Measurements from ENCODE around the gene TMEM101. TPM values are rescaled to one million over a fixed set of nuclear protein-coding genes. Genes with fewer than 3 reads are reported as not detected.
A peak's percentile ranks its signal among the peaks of the same experiment; 100 is the strongest.
"Not testable (repeated sequence)": the region's sequence is repeated elsewhere in the genome, so short reads cannot be mapped to it uniquely, and the experiment has no call there.

Gene TMEM101
- total RNA-seq, 1 donor from 2014 or later, result 20.7 TPM

DNA sequence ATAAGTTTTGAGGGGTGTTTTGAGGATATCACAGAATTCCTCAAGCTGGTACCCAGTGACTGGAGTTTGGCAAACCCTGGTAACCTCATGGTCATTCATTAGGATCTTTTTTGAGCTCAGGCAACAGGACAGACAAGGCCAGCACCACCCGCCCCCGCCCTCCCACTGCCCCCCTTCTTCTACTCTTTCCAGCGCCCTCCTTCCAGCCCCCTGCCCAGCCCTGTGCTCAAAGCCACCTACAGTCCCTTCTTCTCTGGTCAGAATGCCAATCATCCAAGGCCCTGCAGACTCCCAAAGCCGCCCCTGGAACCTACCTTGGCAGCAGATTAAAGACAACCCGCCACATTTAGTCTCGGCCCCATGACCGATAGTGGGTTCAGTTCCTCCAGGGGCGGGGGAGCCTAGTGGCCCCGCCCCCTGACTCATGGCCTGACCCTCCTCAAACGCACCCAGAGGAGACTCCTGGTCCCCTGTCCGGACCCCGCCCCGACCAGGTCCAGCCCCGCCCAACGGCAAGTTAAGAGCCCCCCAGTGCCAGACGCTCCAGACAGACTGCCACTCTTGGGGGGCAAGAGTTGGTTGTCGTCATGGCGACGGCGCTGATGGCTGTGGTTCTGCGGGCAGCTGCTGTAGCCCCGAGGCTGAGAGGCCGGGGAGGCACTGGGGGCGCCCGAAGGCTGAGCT, 10.5 kb downstream of the TMEM101 start, which contains the start of gene NAGS:
TSS of gene NAGS (plus strand) at position 546 of the 684 bp plus-strand sequence. CDS start at position 588, 42 bp downstream.
- intact Hi-C loops (cut with micrococcal nuclease), result no loop called here
- DNase-seq (no peak), ATAC-seq (no peak)

DNA sequence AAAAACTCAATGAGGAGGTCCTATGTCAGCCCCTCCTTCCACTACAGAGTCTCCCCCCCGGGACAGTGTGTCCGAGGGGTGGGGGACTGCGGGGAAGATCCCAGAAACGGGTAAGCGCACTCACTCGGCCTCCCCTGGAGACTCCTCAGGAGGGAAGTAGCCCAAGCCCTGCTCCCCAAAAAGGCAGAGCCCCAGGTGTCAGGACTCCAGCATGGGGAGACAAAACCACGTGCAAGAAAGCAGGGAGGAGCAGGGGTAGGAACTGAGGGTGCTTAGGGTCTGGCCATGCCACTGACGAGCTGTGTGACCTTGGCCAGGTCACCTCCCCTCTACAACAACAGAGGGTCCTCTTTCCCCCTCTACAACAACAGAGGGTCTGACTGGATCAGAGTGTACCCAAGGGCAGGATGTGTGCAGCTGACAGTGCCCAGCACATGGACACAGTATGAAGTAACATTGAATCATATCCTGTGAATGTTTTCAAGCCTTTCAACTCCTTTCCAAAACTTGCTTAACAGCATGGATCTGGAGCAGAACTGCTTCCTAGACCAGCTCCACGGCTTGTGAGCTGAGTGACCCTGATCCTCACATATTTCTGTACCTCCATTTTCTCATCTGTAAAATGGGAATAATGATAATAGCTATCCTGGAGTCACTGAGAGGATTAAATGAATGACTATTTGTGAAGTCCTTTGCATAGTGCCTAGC, 12.5 kb downstream of the TMEM101 start:
- DNase-seq (no peak), ATAC-seq (no peak)
- intact Hi-C loops (cut with micrococcal nuclease), result no loop called here

DNA sequence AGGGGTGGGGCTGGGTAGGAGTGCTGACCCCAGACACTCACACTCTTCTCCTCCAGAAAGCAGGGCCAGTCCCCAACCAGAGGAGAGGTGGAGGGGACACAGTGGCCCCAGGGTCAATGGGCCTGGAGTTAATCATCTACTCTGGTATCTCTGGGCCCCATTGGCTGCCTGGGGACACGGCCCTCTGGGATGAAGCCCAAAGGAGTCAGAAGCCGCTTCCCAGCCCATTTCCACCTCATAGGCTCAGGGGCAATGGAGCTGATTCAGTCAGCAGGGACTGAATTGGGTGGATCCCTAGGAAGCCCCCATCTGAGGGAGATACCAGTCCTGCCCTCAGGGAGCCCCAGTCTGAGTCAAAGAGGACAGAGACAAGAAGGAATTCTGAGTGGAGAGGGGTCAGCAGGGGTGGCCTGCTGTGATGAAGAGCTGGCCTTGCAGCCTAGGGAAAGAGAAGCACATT, 13.3 kb downstream of the TMEM101 start:
- intact Hi-C loops (cut with micrococcal nuclease), result no loop called here
- DNase-seq (no peak), ATAC-seq (no peak)

DNA sequence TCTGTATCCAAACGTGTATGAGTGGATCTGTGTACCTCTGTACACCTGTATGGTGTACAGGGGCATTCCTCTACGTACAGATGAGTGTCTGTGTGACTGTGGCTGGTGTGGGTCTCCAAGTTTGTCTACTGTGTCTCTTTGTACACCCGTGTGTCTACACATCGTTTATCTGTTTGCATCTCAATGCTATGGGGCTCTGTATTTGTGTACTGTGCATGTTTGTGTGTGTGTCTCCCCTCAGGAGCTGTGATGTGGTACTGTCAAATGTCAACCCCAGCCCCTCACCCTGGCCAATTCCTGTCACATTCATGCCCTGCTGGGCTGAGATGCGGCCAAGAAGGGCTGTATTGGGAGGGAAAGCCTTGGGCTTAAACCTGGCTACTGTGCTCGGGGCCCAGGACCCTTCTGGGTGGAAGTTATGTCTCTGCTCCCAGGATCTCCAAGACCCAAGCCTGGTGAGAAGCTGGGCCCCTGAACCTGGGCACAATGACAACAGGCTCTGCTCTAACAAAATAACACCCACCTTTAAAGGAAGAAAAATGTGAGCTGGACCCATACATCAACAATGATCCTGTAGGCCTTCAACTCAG, 13.8 kb downstream of the TMEM101 start:
- intact Hi-C loops (cut with micrococcal nuclease), result no loop called here
- ATAC-seq (no peak), DNase-seq (no peak)

DNA sequence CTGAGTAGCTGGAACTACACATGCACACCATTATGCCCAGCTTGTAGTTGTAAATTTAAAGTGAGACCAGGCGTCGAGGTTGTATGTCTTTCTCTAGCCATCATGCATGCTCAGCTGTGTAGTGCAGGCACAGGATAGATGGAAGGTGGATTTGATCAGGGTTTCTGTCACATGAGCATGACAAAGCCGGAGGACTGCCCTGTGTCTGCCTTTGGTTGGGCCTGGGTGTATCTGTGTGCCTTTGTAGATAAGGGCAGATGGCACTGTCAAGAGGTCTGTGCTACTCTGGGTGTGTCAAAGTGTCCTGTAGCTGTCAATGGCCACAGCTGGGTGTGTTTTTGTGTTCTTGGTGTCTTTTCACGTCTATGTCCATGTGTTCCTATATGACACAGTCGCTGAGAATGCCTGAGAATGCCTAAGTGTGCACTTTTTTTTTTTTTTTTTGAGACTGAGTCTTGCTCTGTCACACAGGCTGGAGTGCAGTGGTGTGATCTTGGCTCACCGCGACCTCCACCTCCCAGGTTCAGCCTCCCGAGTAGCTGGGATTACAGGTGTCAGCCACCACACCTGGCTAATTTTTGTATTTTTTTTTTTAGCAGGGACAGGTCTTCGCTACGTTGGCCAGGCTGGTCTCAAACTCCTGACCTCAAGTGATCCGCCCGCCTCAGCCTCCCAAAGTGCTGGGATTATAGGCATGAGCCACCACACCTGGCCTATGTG, 14.5 kb downstream of the TMEM101 start:
- intact Hi-C loops (cut with micrococcal nuclease), result no loop called here
- DNase-seq (no peak), ATAC-seq (no peak)

DNA sequence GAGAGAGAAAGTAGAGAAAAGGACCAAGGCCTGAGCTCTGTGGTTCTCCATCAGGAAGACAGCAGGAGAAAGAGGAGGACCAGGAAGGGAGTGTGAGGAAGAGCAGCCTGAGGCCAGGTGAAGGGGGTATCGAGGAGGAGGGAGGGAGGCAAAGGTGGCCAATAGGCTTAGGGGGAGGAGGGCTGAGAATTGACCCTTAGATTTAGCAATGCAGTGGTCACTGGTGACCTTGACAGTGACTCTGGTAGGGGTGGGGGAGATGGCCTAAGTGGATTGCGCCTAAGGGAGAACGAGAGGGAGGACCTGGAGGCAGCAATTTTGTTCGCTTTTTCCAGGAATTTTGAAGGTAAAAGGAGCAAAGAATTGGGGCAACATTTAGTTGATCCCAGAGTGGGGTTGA, 15.7 kb downstream of the TMEM101 start:
- intact Hi-C loops (cut with micrococcal nuclease), result loop anchor here (10.0 kb wide), 1 partner anchor 54 kb away; the partner anchor contains the start of gene PPY
- ATAC-seq (no peak), DNase-seq (no peak)

DNA sequence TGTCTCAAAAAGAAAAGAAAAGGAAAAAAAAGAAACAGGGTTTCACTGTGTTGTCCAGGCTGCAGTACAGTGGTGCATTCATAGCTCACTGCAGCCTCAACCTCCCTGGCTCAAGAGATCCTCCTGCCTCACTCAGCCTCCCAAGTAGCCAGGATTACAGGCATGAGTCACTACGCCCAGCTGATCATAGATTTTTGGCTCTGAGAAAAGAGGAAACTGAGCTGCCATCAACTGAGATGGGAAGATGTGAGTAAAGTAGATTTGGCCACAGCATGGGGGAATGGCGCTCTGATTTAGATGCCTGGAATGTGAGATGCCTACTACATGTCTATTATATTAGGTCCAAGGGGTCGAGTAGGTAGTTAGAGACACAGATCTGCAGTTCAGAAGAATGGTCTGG, 16.2 kb downstream of the TMEM101 start:
- DNase-seq (no peak), ATAC-seq (no peak)
- intact Hi-C loops (cut with micrococcal nuclease), result loop anchor here (10.0 kb wide), 1 partner anchor 54 kb away; the partner anchor contains the start of gene PPY

DNA sequence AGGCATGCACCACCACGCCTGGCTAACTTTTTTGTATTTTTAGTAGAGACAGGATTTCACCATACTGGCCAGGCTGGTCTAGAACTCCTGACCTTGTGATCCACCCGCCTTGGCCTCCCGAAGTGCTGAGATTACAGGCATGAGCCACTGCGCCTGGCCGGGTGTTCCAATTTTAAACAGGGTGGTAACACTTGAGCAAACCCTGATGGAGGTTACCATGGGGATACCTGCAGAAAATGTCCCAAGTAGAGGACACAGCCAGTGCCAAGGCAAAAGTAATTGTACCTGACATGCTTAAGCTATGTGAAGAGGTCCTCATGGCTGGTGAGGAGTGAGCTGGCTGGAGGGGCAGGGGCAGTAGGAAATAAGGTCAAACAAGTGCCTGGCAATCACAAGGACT, 17.6 kb downstream of the TMEM101 start:
- DNase-seq, ATAC-seq: not testable (repeated sequence)
- intact Hi-C loops (cut with micrococcal nuclease), result loop anchor here (10.0 kb wide), 1 partner anchor 52 kb away; the partner anchor contains the start of gene PPY

DNA sequence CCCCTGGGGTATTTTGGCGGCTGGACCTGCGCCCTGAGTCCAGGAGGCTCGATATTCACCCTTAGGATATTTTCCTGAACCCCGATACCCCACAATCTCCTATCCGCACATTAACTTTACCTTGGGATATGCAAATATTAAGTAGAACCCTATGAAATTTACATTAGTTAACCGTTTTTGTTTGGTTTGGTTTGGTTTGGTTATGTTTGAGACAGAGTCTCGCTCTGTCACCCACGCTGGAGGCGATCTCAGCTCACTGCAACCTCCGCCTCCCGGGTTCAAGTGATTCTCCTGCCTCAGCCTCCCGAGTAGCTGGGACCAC, 19.7 kb downstream of the TMEM101 start:
- DNase-seq (no peak), ATAC-seq (no peak)
- intact Hi-C loops (cut with micrococcal nuclease), result loop anchor here (10.0 kb wide), 1 partner anchor 50 kb away; the partner anchor contains the start of gene PPY

DNA sequence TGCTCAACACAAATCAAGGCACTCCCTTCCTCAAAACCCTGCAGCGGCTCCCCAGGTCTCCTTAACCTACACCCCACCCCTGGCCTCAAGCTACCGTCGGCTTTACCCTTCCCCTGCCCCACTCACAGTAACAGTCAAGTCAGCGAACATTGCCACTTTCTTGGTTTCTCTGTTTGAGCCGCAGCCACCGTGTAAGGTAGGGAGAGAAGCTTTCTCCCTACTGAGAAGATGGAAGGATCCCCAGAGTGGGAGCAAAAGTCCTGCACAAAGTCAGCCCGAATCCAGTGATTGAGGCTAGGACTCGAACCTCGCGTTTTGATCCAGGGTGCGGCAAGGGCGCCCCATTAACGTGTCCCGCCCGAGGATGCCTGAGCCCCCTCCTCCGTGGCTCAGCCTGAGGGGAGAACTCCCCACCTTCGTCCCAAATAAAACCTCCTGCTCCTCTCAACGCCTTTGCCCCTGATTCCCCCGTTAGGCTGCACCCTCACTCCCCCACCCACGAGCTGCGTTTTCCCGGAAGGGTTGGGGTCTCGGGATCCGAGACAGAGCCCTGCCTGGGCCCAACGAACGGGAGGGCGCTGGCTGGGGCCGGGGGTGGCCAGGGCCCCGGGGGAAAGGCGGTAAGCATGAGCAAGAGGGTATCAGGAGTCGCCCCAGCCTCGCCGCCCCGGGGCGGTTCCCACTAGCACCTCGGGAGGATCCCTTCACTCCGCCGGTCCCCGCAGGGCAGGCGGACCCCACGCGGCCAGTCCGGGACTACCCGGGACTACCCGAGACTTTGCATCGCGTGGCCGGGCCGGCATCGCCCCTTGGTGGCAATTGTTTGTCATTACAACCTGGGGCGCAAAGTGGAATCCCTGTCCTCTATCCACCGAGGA, 20.3 kb downstream of the TMEM101 start:
- intact Hi-C loops (cut with micrococcal nuclease), result loop anchor here (10.0 kb wide), 1 partner anchor 50 kb away; the partner anchor contains the start of gene PPY
- DNase-seq (peak; percentile 75), ATAC-seq (peak; percentile 93)

DNA sequence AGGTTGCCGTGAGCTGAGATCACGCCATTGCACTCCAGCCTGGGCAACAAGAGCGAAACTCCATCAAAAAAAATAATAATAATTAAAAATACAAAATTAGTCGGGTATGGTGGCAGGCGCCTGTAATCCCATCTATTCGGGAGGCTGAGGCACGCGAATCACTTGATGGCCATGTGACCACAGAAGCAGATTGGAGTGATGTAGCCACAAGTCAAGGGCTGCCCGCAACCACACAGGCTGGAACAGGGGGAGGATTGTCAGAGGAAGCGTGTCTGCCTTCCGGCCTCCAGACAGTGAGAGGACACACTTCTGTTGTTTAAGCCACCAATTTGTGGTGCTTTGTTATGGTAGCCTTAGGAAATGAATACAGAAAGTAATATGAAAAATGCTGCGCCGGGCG, 22.1 kb downstream of the TMEM101 start:
- ATAC-seq (no peak), DNase-seq (no peak)
- intact Hi-C loops (cut with micrococcal nuclease), result loop anchor here (10.0 kb wide), 1 partner anchor 48 kb away; the partner anchor contains the start of gene PPY

DNA sequence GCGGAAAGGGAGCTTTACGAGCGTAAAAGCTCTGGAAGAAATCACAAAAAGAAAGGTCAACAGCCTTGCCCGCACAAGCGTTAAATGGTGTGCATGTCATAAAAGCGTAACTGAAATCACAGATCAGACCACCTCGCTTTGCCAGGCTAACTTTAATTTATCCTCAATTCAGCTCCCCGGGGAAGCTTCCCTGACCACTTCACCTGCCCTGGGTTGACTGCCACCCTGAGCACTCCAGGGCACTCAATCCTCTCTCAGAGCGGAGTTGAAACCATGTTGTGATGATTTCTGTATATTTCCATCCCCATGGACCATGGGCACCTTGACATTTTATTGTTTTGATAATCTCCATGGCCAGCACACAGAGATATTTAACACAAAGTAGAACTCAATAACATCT, 26.5 kb downstream of the TMEM101 start:
- DNase-seq (no peak), ATAC-seq (no peak)
- intact Hi-C loops (cut with micrococcal nuclease), result no loop called here

DNA sequence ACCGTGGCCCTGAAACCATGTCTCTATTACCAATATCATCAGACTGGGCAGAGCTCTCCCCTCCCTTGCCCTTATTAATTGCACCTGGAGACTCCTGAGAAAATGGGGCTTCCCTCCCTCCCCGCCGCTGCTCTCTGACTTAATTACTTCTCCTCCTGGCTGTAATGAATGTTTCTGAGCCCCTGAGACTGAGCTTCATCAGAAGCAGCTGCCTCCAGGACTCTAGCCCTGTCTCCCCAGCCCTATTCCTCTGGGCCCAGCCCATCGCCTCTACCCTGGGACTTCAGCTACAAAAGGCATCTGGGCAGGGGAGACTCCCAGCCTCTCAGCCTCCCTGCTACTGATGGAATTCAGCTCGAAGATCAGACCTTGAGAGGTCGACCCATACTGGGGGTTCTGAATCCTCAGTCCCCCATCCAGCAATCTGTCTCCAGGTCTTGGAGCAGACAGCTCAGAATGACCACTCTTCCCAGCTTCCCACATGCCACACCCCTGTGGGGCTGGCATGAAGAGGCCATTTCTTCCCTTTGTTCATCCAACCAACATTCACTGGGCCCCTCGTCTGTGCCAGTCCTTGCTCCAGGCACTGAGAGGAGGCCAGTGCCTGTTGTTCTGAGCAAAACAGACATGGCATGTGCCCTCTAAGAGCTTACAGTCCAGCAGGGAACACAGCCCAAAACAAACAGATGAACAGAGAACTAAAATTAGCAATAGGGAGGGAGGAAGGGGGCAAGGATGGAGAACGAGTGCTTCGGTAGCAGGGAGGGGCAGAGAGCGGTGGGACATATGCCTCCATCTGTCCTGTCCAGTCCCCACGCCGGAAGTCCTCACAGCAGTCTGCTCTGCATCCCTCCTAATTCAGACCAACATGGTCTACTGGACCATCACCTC, 27.4 kb downstream of the TMEM101 start:
- intact Hi-C loops (cut with micrococcal nuclease), result no loop called here
- DNase-seq, result no peak
- ATAC-seq, result peak; percentile 81

DNA sequence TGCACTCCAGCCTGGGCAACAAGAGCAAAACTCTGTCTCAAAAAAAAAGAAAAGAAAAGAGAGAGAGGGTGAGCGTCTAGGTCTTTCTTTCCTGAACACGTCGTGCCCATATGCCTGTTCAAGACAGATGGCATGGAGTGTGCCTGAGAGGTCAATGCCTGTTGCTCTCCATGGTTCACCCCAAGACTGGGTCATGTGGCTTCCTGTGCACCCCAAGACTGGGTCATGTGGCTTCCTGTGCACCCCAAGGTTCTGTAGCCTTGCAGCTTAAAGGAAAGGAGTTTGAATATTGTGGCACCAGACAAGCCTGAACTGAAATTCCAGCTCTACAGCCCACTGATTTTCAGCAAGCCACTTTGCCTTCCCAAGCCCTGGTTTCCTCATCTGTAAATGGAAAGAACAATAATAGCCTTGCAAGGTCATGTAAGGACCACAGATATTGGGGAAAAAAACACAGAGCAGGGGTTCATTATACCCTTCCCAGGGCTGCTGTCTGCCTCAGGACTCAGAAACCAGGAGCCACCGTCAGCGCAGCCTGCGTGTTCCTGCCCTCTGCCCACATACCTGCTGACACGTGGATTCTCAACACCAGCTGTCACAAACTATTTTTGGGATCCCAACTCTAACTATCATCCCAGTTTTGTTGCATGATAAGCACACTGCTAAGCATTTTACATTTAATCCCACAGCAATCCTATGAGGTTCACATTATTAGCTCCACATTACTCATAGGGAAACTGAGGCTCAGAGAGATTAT, 28.4 kb downstream of the TMEM101 start:
- DNase-seq (peak; percentile 41), ATAC-seq (peak; percentile 78)
- intact Hi-C loops (cut with micrococcal nuclease), result no loop called here

DNA sequence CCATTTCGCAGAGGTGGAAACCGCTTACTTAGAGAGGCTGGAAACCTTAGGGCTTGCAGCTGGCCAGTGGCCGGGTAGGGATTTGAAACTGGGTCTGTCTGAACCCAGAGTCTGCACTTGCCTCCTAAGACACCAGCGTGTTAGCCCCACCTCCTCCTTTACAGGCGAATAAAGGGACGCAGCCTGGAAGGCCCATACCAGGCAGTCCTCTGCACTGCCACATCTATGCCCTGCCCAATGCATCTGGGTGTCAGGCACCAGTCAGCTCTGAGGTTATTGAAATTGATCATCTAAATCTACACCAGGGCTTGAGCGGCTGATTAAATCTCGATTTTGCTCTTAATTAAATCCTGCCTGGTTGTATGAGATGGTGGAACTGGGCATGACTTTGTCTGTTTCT, 30.2 kb downstream of the TMEM101 start:
- ATAC-seq (no peak), DNase-seq (no peak)
- intact Hi-C loops (cut with micrococcal nuclease), result no loop called here

DNA sequence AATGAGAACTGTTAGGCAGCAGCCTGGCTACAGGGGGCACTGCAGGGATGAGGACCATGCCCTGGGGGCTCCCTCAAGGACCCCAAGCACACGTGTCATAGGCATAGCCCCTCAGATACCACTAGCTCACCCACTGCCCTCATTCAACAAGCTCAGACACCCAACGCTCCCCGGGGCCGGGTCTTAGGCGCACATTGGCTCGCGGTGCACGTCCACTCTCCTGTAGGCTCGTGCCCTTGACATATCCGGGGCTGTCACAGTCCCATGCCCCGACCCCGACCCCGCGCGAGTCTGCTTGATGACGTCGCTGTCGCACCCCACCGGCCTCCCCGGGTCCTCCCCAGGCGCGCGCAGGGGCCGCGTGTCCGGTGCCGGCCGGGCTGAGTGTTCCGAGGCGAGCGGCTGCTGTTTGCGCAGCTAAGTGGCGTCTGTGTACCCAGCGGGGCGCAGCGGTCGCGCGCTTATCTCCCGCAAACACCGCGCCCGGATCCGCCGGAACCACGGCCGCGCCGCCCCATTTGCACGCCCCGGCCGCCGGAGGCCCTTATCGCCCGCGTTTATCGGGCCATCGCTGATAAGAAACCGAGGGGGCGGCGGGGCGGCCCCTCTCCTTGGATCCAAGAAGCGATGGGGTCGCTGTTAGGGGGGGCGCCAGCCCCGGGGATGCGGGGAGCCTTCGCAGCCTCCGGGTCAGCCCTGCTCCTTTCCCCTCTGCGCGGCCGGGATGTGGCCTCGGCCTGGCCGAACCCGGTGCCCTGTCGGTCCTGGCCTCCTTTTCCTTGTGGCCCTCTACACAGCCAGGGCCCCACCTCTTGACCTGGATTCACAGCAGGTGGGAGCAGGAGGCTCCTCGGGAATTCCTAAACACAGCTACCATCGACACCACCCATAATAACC, 31.0 kb downstream of the TMEM101 start:
- peak; percentile 40 for DNase-seq
- intact Hi-C loops (cut with micrococcal nuclease), result no loop called here
- peak; percentile 60 for ATAC-seq
